ENCODE measurements around the gene CD4.

The CD4 gene

GRCh38 chr12:6770094-6770493 lies 19.2 kb upstream of the CD4 start:
- no peaks in the 10 kb centered on the region for H3K36me3 Mint-ChIP-seq
- DNase-seq (ENCODE audit: low spot score in 2 of 2) (no peak), ATAC-seq (ENCODE audit: low read depth) (no peak)
- H3K4me1 Mint-ChIP-seq, result peaks cover 27% of the 10 kb centered on the region
- H3K27me3 Mint-ChIP-seq, result peaks cover 48% of the 10 kb centered on the region
- no peak overlapping the region for H3K27ac Mint-ChIP-seq
- H3K4me3 Mint-ChIP-seq, result no peak overlapping the region
- no peaks in the 10 kb centered on the region for H3K9me3 Mint-ChIP-seq

GRCh38 chr12:6770600-6770999 lies 18.7 kb upstream of the CD4 start:
- H3K27me3 Mint-ChIP-seq, result peaks cover 47% of the 10 kb centered on the region
- no peak overlapping the region for H3K4me3 Mint-ChIP-seq
- no peak overlapping the region for H3K27ac Mint-ChIP-seq

GRCh38 chr12:6771091-6771495 lies 18.2 kb upstream of the CD4 start:
- Mint-ChIP-seq H3K36me3 (no peaks in the 10 kb centered on the region), H3K4me1 (peaks cover 22% of the 10 kb centered on the region), H3K4me3 (no peak overlapping the region), H3K27ac (no peak overlapping the region), H3K27me3 (peaks cover 50% of the 10 kb centered on the region), H3K9me3 (no peaks in the 10 kb centered on the region)
- ATAC-seq (ENCODE audit: low read depth) (no peak), DNase-seq (ENCODE audit: low spot score in 2 of 2) (no peak)

More at GRCh38 chr12:6770600-6770999, 18.7 kb upstream of the CD4 start:
- ATAC-seq (ENCODE audit: low read depth) (no peak), DNase-seq (ENCODE audit: low spot score in 2 of 2) (no peak)
- no peaks in the 10 kb centered on the region for H3K36me3 Mint-ChIP-seq
- no peaks in the 10 kb centered on the region for H3K9me3 Mint-ChIP-seq
- H3K4me1 Mint-ChIP-seq, result peaks cover 22% of the 10 kb centered on the region

GRCh38 chr12:6771509-6772330 lies 17.6 kb upstream of the CD4 start:
- no peak for DNase-seq (ENCODE audit: low spot score in 2 of 2)
- H3K27ac Mint-ChIP-seq, result no peak overlapping the region
- ATAC-seq (ENCODE audit: low read depth), result no peak
- H3K9me3 Mint-ChIP-seq, result no peaks in the 10 kb centered on the region
- no peaks in the 10 kb centered on the region for H3K36me3 Mint-ChIP-seq
- peaks cover 24% of the 10 kb centered on the region for H3K4me1 Mint-ChIP-seq
- H3K27me3 Mint-ChIP-seq, result peaks cover 55% of the 10 kb centered on the region
- H3K4me3 Mint-ChIP-seq, result peak overlapping the region; percentile 36

GRCh38 chr12:6772331-6772695 lies 17.0 kb upstream of the CD4 start, which contains the start of gene LAG3:
LAG3 (plus strand) TSS chr12:6772520; CDS start chr12:6772853, 333 bp downstream.
- H3K27me3 Mint-ChIP-seq, result peaks cover 56% of the 10 kb centered on the region
- no peak within 1 kb of the TSS for H3K27ac Mint-ChIP-seq
- ATAC-seq (ENCODE audit: low read depth) (peak; percentile 31), DNase-seq (ENCODE audit: low spot score in 2 of 2) (no peak)
- no peaks in the 10 kb centered on the region for H3K36me3 Mint-ChIP-seq
- H3K4me3 Mint-ChIP-seq, result peak within 1 kb of the TSS; percentile 36
- no peaks in the 10 kb centered on the region for H3K9me3 Mint-ChIP-seq
- peaks cover 19% of the 10 kb centered on the region for H3K4me1 Mint-ChIP-seq

GRCh38 chr12:6772726-6773589 lies 16.4 kb upstream of the CD4 start:
- no peaks in the 10 kb centered on the region for H3K36me3 Mint-ChIP-seq
- peaks cover 15% of the 10 kb centered on the region for H3K4me1 Mint-ChIP-seq

GRCh38 chr12:6773590-6774351 lies 15.6 kb upstream of the CD4 start:
- peaks cover 20% of the 10 kb centered on the region for H3K4me1 Mint-ChIP-seq
- H3K4me3 Mint-ChIP-seq, result no peak overlapping the region
- H3K9me3 Mint-ChIP-seq, result no peaks in the 10 kb centered on the region
- peaks cover 53% of the 10 kb centered on the region for H3K27me3 Mint-ChIP-seq
- DNase-seq (ENCODE audit: low spot score in 2 of 2) (no peak), ATAC-seq (ENCODE audit: low read depth) (no peak)
- no peak overlapping the region for H3K27ac Mint-ChIP-seq
- H3K36me3 Mint-ChIP-seq, result no peaks in the 10 kb centered on the region

More at GRCh38 chr12:6772726-6773589, 16.4 kb upstream of the CD4 start:
- ATAC-seq (ENCODE audit: low read depth) (no peak), DNase-seq (ENCODE audit: low spot score in 2 of 2) (no peak)
- Mint-ChIP-seq H3K4me3 (no peak overlapping the region), H3K27ac (no peak overlapping the region), H3K9me3 (no peaks in the 10 kb centered on the region), H3K27me3 (peaks cover 52% of the 10 kb centered on the region)

- Mint-ChIP-seq H3K4me1 (peaks cover 23% of the 10 kb centered on the region), H3K9me3 (no peaks in the 10 kb centered on the region), H3K27me3 (peaks cover 48% of the 10 kb centered on the region), H3K27ac (no peak overlapping the region), H3K36me3 (no peaks in the 10 kb centered on the region), H3K4me3 (no peak overlapping the region)
- DNase-seq (ENCODE audit: low spot score in 2 of 2), result no peak
- ATAC-seq (ENCODE audit: low read depth), result no peak
These were observed 14.7 kb upstream of the CD4 start for GRCh38 chr12:6774499-6775062.

GRCh38 chr12:6775185-6776174 lies 13.8 kb upstream of the CD4 start:
- H3K9me3 Mint-ChIP-seq, result no peaks in the 10 kb centered on the region
- DNase-seq (ENCODE audit: low spot score in 2 of 2), result no peak
- H3K4me1 Mint-ChIP-seq, result peaks cover 23% of the 10 kb centered on the region
- H3K27ac Mint-ChIP-seq, result no peak overlapping the region
- H3K36me3 Mint-ChIP-seq, result no peaks in the 10 kb centered on the region
- peaks cover 43% of the 10 kb centered on the region for H3K27me3 Mint-ChIP-seq
- H3K4me3 Mint-ChIP-seq, result no peak overlapping the region
- ATAC-seq (ENCODE audit: low read depth), result no peak

- Mint-ChIP-seq H3K36me3 (no peaks in the 10 kb centered on the region), H3K27me3 (peaks cover 32% of the 10 kb centered on the region), H3K9me3 (no peaks in the 10 kb centered on the region), H3K4me3 (no peak overlapping the region), H3K27ac (no peak overlapping the region), H3K4me1 (peaks cover 19% of the 10 kb centered on the region)
- no peak for DNase-seq (ENCODE audit: low spot score in 2 of 2)
- no peak for ATAC-seq (ENCODE audit: low read depth)
These were observed 11.9 kb upstream of the CD4 start for GRCh38 chr12:6777386-6777785.

GRCh38 chr12:6778217-6778573 lies 11.1 kb upstream of the CD4 start:
- peaks cover 16% of the 10 kb centered on the region for H3K4me1 Mint-ChIP-seq
- no peak overlapping the region for H3K27ac Mint-ChIP-seq
- DNase-seq (ENCODE audit: low spot score in 2 of 2) (no peak), ATAC-seq (ENCODE audit: low read depth) (no peak)
- H3K9me3 Mint-ChIP-seq, result no peaks in the 10 kb centered on the region
- H3K4me3 Mint-ChIP-seq, result peak overlapping the region; percentile 81
- peaks cover 31% of the 10 kb centered on the region for H3K27me3 Mint-ChIP-seq
- H3K36me3 Mint-ChIP-seq, result no peaks in the 10 kb centered on the region

- DNase-seq (ENCODE audit: low spot score in 2 of 2) (peak; percentile 84 to 85), ATAC-seq (ENCODE audit: low read depth) (peak; percentile 91)
- Mint-ChIP-seq H3K36me3 (no peaks in the 10 kb centered on the region), H3K9me3 (no peaks in the 10 kb centered on the region), H3K27ac (no peak overlapping the region), H3K4me3 (peak overlapping the region; percentile 81), H3K4me1 (peaks cover 14% of the 10 kb centered on the region), H3K27me3 (peaks cover 29% of the 10 kb centered on the region)
These were observed 10.5 kb upstream of the CD4 start for GRCh38 chr12:6778574-6779550.
